GM10847 (cell line): Measurements from ENCODE around the gene JTB.

ENCODE experiments used
- POLR2A ChIP-seq: IDR thresholded peaks from 2 replicates; pipeline ENCODE4 v1.6.1; 2011; ENCODE audit not compliant: insufficient read length; ENCODE audit errors: extremely low read depth

JTB gene

DNA sequence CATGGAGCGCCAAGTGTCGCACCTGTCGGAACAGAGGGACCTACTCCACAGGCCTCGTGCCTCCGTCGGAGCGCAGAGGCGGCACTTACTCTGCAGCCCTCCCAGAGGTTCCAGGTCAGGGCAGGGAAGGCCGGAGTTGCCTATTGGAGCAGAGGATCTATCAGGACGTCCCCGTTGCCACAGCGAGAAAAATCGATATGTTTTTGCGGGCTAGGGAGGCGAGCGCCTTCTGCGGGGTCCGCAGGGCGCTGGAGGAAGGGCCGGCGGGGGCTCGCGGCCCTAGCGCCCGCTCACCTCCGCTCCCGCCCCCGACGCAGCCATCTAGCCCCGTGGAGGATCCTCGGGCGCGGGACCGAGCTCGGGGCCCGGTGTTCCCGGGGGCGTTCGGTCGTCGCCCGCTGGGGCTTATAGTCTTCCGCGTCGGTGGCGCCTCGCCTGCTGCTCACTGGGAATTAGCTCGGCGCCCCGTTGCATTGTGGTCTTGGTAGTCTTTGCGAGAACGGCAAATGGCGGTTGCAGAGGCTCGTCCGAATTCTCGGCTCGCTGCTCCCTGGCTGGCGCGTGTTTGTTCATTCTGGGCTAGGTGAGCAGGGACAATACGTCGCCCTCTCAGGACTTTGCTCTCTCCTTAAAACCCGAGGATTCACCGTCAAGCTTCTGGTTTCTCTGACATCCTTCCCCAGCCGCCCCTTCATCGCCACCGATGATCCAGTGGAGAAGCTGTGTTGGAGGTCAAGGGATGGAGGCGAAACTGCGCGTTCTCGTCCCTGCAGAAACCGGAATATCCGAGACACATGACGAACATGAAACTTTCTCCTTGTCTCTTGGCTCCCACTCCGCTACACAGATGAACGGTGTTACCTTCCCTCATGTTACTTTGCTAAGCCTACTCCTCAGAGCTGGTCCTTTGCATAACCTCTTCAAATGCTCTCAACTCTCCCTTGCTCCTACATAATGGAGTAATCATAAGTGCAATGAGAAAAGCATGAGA, at the start of gene JTB:
TSS of gene JTB (minus strand) at position 425 of the 991 bp plus-strand sequence. CDS start at position 3, 422 bp downstream.
- peak; percentile 87 for TF ChIP-seq POLR2A

DNA sequence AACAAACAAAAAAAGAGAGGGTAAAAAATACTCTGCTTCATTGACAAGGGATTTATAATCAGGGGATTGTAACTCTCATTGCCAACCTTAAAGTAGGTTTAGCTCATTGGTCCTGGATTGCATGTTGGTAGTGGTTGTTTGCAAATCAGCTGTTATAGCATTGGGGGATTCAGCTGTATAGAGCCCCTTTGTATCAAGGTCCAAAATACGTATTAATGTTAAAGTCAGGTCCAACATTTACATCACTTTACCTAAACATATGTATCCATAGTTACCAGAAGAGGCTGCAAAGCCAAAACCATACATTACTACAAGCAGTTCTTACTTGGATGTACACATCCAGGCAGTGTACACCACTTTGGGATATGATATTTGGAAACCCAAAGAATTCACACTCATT, 42.5 kb upstream of the JTB start:
- no peak for TF ChIP-seq POLR2A

DNA sequence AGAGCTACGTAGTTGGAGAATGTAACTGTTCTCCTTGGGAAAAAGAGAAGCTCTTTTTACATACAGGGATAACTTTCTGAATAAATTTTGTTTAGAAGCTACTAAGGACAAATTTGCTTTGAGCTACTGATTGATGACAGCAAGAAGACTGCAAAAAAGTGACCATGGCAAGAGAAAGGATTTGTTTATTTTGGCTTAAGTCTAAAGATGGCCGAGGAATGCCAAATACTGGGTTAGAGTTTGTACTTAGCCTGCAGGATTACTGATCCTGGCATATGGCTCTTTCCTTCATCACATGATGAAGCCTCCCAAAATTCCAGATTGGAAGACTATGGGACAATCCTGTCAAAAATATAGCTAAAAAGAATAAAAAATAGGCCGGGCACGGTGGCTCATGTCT, 41.8 kb upstream of the JTB start:
- no peak for TF ChIP-seq POLR2A

DNA sequence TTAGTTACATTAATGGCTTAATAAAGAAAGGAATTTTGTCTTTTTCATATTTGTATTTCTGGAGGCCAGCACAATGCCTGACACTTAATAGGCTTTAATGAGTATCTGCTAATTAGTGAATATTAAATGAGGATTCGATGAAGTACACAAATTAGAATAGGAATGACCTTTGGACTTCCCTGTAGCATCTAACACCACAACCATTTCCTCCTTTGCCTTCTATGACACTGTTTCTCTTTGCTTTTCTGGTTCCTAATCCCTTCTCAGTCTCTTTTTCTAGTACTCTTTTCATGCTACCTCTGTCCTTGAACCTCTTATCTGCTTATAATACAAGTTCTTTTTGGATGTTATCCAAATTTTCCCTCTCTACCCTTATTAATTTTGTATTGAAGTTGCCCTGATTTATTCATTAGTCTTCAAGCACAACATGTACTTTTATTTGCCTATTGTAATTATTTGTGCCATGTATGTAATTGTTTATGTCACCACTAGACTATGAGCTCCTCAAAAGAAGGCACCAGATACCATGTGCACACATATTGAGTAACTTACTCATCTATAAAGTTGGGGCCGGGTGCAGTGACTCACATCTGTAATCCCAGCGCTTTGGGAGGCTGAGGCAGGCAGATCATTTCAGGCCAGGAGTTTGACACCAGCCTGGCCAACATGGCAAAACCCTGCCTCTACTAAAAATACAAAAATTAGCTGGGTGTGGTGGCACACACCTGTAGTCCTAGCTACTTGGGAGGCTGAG, 36.9 kb upstream of the JTB start:
- TF ChIP-seq POLR2A: no peak

DNA sequence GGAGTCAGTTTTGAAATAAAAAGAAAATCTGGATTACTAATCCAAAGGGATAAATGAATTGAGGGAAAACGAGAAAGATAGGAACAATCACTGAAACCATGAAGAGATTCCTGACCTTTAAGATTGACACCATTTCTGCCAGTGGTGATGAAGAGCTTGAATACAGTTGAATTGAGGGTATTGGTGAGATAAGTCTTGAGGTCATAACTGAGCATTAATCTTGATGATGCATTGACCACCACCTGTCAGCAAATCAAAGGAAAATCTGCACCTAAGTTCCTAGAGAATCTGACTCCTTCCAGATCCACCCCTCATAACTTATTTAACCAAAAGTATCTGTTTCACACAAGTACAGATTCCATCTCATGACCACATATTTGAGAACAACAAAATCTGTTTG, 34.7 kb upstream of the JTB start:
- TF ChIP-seq POLR2A: no peak

DNA sequence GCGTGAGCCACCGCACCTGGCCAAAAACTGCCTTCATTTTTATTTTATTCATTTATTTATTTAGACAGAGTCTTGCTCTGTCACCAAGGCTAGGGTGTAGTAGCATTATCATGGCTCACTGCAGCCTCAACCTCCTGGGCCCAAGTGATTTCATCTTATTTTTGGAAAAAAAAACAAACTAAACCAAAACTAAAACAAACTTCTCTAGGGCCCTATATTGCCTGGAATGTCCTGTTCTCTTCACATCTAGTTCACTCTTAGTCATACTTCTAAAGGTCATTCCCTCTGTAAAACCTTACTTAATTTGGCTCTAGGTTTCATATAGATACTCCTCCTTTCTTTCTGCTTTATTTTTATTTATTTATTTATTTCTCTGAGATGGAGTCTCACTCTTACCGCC, 28.7 kb upstream of the JTB start:
- TF ChIP-seq POLR2A: no peak

DNA sequence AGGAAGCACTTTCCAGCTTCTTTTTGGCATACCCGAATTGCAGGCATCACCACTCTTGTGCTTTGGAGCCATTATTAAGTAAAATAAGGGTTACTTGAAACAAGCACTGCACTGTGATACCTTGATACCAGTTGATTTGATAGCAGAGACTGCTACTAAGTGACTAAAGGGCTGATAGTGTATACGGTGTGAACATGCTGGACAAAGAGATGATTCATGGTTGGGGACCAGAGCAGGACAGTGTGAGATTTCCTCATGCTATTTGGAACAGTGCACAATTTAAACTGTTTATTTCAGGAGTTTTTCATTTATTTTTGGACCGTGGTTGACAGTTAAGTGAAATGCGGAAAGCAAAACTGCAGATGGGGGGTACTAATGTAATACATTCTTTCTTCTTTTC, 22.9 kb upstream of the JTB start:
- TF ChIP-seq POLR2A: no peak

DNA sequence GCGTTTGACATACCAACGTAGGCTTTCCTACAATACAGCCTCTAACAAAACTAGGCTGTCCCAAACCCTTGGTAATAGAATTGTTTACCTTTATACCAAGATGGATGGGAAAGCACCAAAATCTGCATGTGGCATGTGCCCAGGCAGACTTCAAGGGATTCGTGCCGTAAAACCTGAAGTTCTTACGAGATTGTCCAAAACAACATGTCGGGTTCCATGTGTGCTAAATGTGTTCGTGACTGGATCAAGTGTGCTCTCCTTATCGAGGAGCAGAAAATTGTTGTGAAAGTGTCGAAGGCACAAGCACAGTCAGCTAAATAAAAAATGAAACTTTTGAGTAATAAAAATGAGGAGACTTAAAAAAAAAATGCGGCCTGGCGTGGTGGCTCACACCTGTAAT, 18.2 kb upstream of the JTB start:
- no peak for TF ChIP-seq POLR2A

DNA sequence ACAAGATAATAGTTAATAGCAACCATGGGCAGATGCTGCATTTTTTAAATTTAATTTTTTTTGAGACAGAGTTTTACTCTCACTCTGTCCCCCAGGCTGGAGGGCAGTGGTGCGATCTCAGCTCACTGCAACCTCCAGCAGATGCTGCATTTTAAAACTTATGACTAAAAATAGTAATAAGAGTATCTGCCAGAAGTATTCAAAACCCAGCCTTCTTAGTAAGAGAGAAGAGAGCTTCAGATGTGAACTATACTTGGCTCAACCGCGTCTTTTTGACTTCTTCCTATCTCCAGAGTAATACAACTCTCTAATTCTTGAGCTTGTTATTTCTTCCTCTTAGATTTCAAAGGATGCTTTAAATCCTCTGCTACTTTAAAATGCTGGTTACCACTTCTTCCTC, 17.7 kb upstream of the JTB start:
- TF ChIP-seq POLR2A: no peak

DNA sequence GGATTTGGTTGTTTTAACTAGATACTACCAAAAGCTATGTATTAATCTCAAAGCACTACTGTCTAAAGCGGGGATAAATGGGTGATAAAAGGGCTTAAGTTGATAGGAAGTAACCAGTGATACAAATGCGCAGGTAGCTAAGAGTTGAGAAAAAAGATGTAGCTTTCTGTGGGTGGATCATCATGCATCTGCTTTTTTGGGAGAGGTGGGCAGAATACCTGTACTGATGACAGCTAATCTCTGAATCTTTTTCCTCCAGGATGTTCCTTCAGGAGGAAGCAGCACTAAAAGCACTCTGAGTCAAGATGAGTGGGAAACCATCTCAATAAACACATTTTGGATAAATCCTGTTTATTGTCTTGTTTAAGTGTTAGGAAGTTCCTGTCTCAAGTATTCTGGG, 14.3 kb upstream of the JTB start:
- TF ChIP-seq POLR2A: no peak

DNA sequence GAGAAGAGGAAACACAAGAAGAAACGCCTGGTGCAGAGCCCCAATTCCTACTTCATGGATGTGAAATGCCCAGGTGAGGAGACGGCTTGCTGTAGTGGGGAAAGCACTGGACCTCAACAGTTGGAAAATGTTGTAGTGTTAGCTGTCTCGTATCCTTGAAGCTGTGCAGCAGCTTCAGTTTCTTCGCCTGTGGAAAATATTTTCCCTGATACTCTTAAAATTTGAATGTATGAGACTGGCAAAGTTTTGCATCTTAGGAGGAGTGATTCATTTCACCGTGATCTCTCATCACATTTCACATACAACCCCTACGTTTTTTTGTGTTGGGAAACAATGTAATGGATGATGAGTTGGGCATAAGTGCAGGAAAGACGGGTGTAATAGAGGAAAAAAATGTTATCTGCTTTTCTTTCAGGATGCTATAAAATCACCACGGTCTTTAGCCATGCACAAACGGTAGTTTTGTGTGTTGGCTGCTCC, 13.7 kb upstream of the JTB start:
- TF ChIP-seq POLR2A: no peak

DNA sequence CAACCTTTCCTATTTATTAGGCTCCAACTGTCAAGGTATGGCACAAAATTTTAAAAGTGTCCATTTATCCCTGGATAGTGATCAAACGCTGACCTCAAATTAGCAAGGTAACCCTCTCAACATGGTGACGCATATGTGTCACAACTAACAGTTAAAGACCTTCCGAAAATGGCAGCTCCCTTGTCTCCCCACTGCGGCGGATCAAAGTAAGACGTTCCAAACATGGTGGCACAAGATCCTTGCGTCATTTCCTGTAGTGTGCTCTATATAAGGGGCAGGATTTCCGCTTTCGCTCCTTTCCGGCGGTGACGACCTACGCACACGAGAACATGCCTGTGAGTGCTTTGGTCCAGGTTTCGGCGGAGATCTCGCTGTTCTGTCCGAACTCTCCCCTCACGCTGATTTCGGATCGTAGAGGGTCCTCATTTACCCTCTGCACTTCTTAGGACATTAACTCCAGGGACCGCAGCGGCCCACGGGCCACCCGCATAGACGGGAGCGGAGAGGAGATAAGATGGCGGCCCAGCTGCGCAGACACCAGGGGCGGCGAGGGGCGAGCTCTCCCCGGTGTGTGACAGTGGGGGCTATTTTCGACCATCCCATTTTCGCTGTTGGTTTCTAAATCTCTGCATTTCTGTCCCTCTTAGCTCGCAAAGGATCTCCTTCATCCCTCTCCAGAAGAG, 13.1 kb upstream of the JTB start, which contains the start of gene RPS27:
TSS of gene RPS27 (plus strand) at position 295 of the 683 bp plus-strand sequence. CDS start at position 330, 35 bp downstream.
- TF ChIP-seq POLR2A: peak; percentile 99

DNA sequence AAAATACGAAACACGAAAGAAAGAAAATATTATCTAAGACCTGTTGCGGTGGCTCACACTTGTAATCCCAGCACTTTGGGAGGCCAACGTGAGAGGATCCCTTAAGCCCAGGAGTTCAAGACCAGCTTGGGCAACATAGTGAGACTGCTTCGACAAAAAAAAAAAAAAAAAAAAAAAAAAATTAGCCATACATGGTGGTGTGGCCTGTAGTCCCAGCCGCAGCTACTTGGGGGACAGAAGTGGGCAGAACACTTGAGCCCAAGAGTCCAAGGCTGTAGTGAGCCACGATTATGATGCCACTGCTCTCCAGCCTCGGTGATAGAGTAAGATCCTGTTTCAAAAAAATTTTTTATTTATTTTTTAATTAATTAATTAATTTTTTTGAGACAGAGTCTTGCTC, 10.1 kb upstream of the JTB start:
- no peak for TF ChIP-seq POLR2A

DNA sequence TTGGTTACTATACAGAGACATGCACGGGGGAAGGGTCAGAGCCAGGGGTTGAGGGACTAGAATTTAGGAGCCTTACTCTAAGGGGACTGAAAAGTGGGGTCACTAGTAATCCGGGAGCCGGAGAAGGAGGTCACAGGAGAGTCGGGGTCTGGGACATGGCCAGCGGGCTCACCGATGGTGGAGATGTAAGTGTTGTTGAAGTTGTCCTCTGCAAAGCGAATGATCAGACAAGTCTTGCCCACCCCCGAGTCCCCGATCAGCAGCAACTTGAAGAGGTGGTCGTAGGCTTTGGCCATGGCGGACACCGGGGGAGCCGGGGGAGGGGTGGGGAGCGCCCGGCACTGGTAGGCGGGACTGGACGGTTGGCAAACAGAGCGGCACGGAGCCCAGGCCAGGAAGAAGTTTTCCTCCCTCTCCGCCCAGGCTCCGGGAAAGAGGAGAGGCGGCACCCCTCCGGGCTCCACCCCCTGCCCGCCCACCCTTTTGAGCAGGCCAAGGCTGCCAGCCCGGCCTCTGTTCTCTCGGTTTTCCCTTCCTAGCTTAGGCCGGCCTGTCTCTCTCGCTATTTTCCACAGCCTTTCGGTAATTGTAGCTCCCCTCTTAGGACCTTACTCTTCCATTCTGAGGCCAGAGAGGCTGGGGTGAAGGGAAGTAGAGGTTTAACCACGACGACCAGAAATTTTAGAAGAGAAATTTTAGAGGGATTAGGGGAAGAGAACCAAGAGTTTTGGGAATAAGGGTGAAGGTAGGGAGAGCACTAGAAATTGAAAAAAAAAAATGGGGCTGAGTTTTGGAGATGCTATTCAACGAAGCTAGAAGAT, 8.7 kb upstream of the JTB start, which contains the start of gene RAB13:
TSS of gene RAB13 (minus strand) at position 399 of the 821 bp plus-strand sequence. CDS start at position 296, 103 bp downstream.
- no peak for TF ChIP-seq POLR2A
